GM18502 (cell line): ENCODE results near the gene CCL23.
"Not testable (repeated sequence)": the region's sequence is repeated elsewhere in the genome, so short reads cannot be mapped to it uniquely, and the experiment has no call there.

ENCODE experiments used
- ATAC-seq: cut with Tn5 transposase; IDR thresholded peaks from one replicate; pipeline ENCODE4 v1.9.1; 2021; ENCODE audit warnings: mild to moderate bottlenecking; ENCODE audit not compliant: unreplicated experiment, poor library complexity

Gene CCL23

GRCh38 chr17:36008998-36009665 is 8.6 kb downstream of the CCL23 start:
- no peak for ATAC-seq

- ATAC-seq: no peak
Observed at GRCh38 chr17:36004594-36005108, 13.1 kb downstream of the CCL23 start.

- ATAC-seq: no peak
Observed at GRCh38 chr17:36002631-36003030, 15.1 kb downstream of the CCL23 start.

- ATAC-seq: no peak
Observed at GRCh38 chr17:36001862-36002603, 15.7 kb downstream of the CCL23 start.

- ATAC-seq: no peak
Observed at GRCh38 chr17:36001110-36001771, 16.5 kb downstream of the CCL23 start, which contains the start of gene CCL15. Gene CCL15 (minus strand): TSS chr17:36001553. CDS start chr17:36001492, 61 bp downstream.

GRCh38 chr17:36000732-36001109 is 17.1 kb downstream of the CCL23 start:
- ATAC-seq: no peak

- no peak for ATAC-seq
Observed at GRCh38 chr17:35998756-35999155, 19.0 kb downstream of the CCL23 start.

- ATAC-seq: no peak
Observed at GRCh38 chr17:35998018-35998545, 19.7 kb downstream of the CCL23 start.

GRCh38 chr17:35995346-35995745 is 22.4 kb downstream of the CCL23 start:
- ATAC-seq: not testable (repeated sequence)

- ATAC-seq: no peak
Observed at GRCh38 chr17:35991075-35991474, 26.7 kb downstream of the CCL23 start.

- ATAC-seq: no peak
Observed at GRCh38 chr17:35988164-35988563, 29.6 kb downstream of the CCL23 start.

GRCh38 chr17:35986643-35987042 is 31.1 kb downstream of the CCL23 start, which contains the start of gene CCL14:
Gene CCL14 (minus strand): TSS chr17:35986729. CDS start chr17:35986649, 80 bp downstream.
- no peak for ATAC-seq

GRCh38 chr17:35984140-35984539 is 33.6 kb downstream of the CCL23 start:
- no peak for ATAC-seq

- ATAC-seq: no peak
Observed at GRCh38 chr17:35982409-35983191, 35.2 kb downstream of the CCL23 start.

- ATAC-seq: no peak
Observed at GRCh38 chr17:35981908-35982330, 35.9 kb downstream of the CCL23 start.

GRCh38 chr17:35981246-35981645 is 36.5 kb downstream of the CCL23 start, which contains the start of gene CCL16:
Gene CCL16 (minus strand): TSS chr17:35981497. CDS start chr17:35981420, 77 bp downstream.
- ATAC-seq: no peak

GRCh38 chr17:35978346-35978745 is 39.4 kb downstream of the CCL23 start:
- ATAC-seq: no peak

GRCh38 chr17:35977509-35977908 is 40.3 kb downstream of the CCL23 start:
- ATAC-seq: no peak

- ATAC-seq: no peak
Observed at GRCh38 chr17:35973333-35974260, 44.2 kb downstream of the CCL23 start.
